ENCODE measurements around the gene TJAP1.
"Not testable (repeated sequence)": the region's sequence is repeated elsewhere in the genome, so short reads cannot be mapped to it uniquely, and the experiment has no call there.

The TJAP1 gene

DNA sequence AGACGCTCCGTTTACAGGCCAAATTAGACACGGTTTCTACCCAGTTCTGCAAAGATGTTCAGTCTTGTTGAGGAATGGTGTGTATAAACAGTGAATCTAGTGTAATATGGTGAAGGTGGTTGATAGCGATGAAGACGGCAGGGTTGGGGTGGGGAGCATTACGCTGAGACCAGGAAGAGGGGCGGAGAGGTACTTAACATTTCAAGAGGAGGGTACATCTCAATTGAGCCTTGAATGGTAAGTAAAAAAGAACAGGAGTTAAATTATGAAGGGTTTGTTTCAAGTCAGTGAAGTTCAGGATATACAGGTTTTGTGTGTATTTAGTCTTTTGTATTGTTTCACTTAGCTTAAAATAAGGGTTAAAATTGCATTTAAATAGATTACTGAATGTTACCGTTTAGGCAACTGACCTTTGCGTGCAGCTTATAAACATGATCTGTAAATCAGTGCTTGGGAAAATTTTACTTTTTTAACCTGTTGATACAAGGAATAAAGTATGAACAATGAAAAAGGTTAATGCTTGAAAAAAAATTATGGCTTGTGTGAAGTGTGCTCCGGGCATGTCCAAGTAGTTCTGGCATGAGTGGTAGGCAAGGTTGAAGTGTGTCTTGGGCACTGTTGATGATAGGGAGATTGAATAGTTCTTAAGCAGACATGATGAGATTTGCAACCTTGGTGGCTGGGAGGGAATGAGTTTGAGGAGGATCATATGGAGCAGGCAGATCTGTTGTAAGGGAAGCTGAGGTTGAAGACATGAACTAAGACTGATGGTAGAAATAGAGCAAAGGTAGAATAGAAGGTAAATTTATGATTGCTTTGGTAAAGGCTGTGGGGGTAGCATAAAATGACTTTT, 40.4 kb downstream of the TJAP1 start:
- Histone ChIP-seq H3K27me3 (ENCODE audit: control insufficient read depth in 2 of 2, insufficient read depth in 2 of 2, low read length in 2 of 2) (no peaks in the 10 kb centered on the region), H3K9ac (ENCODE audit: low read depth in 1 of 2, low read length in 2 of 2) (peak overlapping the region; percentile 85 to 94), H3K36me3 (ENCODE audit: control insufficient read depth in 2 of 2, insufficient read depth in 2 of 2, low read length in 2 of 2) (peaks cover 50 to 62% of the 10 kb centered on the region in 2 donors), H3K4me1 (ENCODE audit: control insufficient read depth in 2 of 2, insufficient read depth in 2 of 2, low read length in 2 of 2) (peaks cover 21 to 23% of the 10 kb centered on the region in 2 donors), H3K27ac (ENCODE audit: low read depth in 2 of 2, low read length in 2 of 2) (peak overlapping the region in 1 of 2 donors; percentile 20), H3K4me3 (ENCODE audit: low read length in 2 of 2) (peak overlapping the region; percentile 86 to 97), H3K9me3 (ENCODE audit: control insufficient read depth in 2 of 2, low read length in 2 of 2) (no peaks in the 10 kb centered on the region)

DNA sequence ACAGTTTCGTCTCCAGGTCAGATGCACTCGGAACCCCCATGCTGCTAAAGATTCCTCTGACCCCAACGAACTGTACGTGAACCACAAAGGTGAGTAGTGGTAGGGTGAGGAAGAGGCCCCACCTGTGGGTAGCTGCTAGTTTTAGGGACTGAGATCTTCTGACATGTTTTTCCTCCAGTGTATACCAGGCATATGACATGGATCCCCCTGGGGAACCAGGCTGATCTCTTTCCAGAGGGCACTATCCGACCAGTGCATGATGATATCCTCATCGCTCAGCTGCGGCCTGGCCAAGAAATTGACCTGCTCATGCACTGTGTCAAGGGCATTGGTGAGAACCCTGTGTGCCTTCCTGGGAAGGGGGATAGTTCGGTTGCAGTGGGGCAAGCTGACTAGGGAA, 42.7 kb downstream of the TJAP1 start:
- Histone ChIP-seq H3K9ac (ENCODE audit: low read depth in 1 of 2, low read length in 2 of 2) (no peak overlapping the region), H3K36me3 (ENCODE audit: control insufficient read depth in 2 of 2, insufficient read depth in 2 of 2, low read length in 2 of 2) (peaks cover 56 to 62% of the 10 kb centered on the region in 2 donors), H3K4me1 (ENCODE audit: control insufficient read depth in 2 of 2, insufficient read depth in 2 of 2, low read length in 2 of 2) (peaks cover 20 to 22% of the 10 kb centered on the region in 2 donors), H3K4me3 (ENCODE audit: low read length in 2 of 2) (no peak overlapping the region), H3K9me3 (ENCODE audit: control insufficient read depth in 2 of 2, low read length in 2 of 2) (no peaks in the 10 kb centered on the region), H3K27ac (ENCODE audit: low read depth in 2 of 2, low read length in 2 of 2) (no peak overlapping the region), H3K27me3 (ENCODE audit: control insufficient read depth in 2 of 2, insufficient read depth in 2 of 2, low read length in 2 of 2) (no peaks in the 10 kb centered on the region)

DNA sequence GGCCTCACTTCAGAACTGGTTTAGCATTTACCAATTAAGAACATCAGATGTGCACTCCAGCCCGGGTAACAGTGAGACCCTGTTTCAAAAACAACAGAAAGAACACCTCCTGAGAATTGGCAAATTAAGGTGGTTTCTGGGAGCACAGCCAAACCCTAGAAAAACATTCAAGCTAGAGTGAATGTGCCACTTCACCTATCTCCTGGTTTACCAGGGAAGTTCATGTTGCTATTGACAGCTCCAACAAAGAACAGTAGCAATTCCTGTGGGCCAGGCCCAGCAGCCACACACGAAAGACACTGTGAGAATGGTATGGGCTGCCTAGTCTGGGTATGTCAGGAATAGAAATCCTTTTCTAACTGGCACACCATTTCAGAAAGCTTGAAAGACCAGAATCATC, 44.5 kb downstream of the TJAP1 start:
- Histone ChIP-seq H3K4me3 (ENCODE audit: low read length in 2 of 2) (no peak overlapping the region), H3K36me3 (ENCODE audit: control insufficient read depth in 2 of 2, insufficient read depth in 2 of 2, low read length in 2 of 2) (peaks cover 62 to 68% of the 10 kb centered on the region in 2 donors), H3K4me1 (ENCODE audit: control insufficient read depth in 2 of 2, insufficient read depth in 2 of 2, low read length in 2 of 2) (peaks cover 8 to 12% of the 10 kb centered on the region in 2 donors), H3K27me3 (ENCODE audit: control insufficient read depth in 2 of 2, insufficient read depth in 2 of 2, low read length in 2 of 2) (no peaks in the 10 kb centered on the region), H3K27ac (ENCODE audit: low read depth in 2 of 2, low read length in 2 of 2) (no peak overlapping the region), H3K9ac (ENCODE audit: low read depth in 1 of 2, low read length in 2 of 2) (no peak overlapping the region), H3K9me3 (ENCODE audit: control insufficient read depth in 2 of 2, low read length in 2 of 2) (no peaks in the 10 kb centered on the region)

DNA sequence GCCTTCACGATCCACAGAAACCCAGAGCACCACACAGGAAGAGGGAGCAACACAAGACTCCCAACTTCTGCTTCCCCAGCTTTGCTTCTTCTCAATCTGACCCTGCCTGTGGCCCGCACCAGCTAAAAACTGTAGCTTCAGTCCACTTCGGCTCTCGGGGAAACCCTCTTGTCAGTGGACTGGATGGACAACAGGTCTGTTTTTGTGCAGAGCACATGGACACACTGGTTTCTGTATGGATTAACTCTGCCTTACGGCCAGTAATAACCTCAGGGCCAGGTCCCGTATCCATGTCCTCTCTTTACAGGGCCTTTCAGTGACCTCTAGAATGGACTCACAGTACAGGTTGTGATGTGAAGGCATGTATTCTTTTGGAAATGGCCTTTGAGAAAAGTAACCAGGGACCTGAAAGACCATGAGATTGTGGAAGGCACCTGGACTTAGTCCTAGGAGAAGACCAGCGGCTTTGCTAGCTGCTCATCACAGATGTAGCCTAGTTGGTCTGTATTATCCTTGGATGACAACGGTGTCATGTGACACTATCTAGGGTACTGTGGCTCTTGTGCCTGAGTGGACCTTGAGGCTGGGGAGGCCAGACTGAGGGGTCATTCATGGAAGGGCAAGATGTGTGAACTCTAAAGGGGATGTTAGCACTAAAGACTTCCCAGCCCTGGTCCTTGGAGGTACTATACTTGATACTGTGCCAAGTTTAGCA, 45.3 kb downstream of the TJAP1 start:
- Histone ChIP-seq H3K27me3 (ENCODE audit: control insufficient read depth in 2 of 2, insufficient read depth in 2 of 2, low read length in 2 of 2) (no peaks in the 10 kb centered on the region), H3K27ac (ENCODE audit: low read depth in 2 of 2, low read length in 2 of 2) (no peak overlapping the region), H3K36me3 (ENCODE audit: control insufficient read depth in 2 of 2, insufficient read depth in 2 of 2, low read length in 2 of 2) (peaks cover 64 to 73% of the 10 kb centered on the region in 2 donors), H3K4me1 (ENCODE audit: control insufficient read depth in 2 of 2, insufficient read depth in 2 of 2, low read length in 2 of 2) (peaks cover 6 to 9% of the 10 kb centered on the region in 2 donors), H3K9me3 (ENCODE audit: control insufficient read depth in 2 of 2, low read length in 2 of 2) (no peaks in the 10 kb centered on the region), H3K4me3 (ENCODE audit: low read length in 2 of 2) (no peak overlapping the region), H3K9ac (ENCODE audit: low read depth in 1 of 2, low read length in 2 of 2) (no peak overlapping the region)

DNA sequence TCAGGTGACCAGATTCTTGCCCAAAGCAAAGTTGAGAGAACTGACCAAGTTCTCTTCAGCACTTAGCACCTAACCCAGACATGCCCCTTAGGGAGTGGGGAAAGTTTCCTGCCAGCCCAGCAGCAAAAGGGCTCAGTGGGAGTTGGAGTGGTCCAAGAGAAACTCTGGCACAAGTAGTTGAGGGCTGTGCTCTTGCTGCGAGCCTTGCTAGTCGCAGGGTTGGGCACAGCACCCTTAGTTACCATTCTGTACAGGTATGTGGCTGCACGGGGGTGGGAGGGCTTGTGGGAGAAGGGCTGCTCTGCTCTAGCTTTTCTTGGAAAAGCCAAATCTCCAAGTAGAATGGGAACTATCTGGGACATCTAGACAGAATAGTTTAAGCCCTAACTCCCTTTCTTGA, 45.9 kb downstream of the TJAP1 start:
- Histone ChIP-seq H3K4me1 (ENCODE audit: control insufficient read depth in 2 of 2, insufficient read depth in 2 of 2, low read length in 2 of 2) (peaks cover 2 to 3% of the 10 kb centered on the region in 2 donors), H3K27ac (ENCODE audit: low read depth in 2 of 2, low read length in 2 of 2) (no peak overlapping the region), H3K36me3 (ENCODE audit: control insufficient read depth in 2 of 2, insufficient read depth in 2 of 2, low read length in 2 of 2) (peaks cover 68 to 78% of the 10 kb centered on the region in 2 donors), H3K27me3 (ENCODE audit: control insufficient read depth in 2 of 2, insufficient read depth in 2 of 2, low read length in 2 of 2) (no peaks in the 10 kb centered on the region), H3K4me3 (ENCODE audit: low read length in 2 of 2) (no peak overlapping the region), H3K9me3 (ENCODE audit: control insufficient read depth in 2 of 2, low read length in 2 of 2) (no peaks in the 10 kb centered on the region), H3K9ac (ENCODE audit: low read depth in 1 of 2, low read length in 2 of 2) (no peak overlapping the region)

DNA sequence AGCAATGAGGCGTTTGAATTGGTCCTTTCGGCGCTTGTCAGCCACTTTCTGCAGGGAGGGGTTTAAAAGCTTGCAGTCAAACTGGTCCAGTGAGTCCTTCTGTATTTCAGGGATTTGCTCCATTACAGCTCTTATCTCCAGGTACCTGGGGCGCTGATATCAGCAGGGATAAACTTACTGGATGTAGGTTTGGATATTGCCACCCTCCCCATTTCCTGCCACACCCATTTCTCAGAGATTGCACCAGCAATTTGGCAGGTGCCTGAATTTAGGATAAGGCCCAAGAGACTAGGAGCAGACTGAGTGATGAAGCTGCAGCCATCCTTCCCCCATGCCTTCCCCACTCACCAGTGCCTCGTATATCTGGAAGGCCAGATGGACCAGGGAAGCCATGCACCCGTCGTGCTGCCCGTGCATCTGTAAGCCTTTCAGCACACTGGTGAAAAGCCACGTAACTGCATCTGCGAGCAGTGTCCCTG, 47.2 kb downstream of the TJAP1 start:
- Histone ChIP-seq H3K27ac (ENCODE audit: low read depth in 2 of 2, low read length in 2 of 2) (no peak overlapping the region), H3K36me3 (ENCODE audit: control insufficient read depth in 2 of 2, insufficient read depth in 2 of 2, low read length in 2 of 2) (peaks cover 69 to 82% of the 10 kb centered on the region in 2 donors), H3K27me3 (ENCODE audit: control insufficient read depth in 2 of 2, insufficient read depth in 2 of 2, low read length in 2 of 2) (no peaks in the 10 kb centered on the region), H3K4me3 (ENCODE audit: low read length in 2 of 2) (no peak overlapping the region), H3K4me1 (ENCODE audit: control insufficient read depth in 2 of 2, insufficient read depth in 2 of 2, low read length in 2 of 2) (no peaks in the 10 kb centered on the region), H3K9ac (ENCODE audit: low read depth in 1 of 2, low read length in 2 of 2) (no peak overlapping the region), H3K9me3 (ENCODE audit: control insufficient read depth in 2 of 2, low read length in 2 of 2) (no peaks in the 10 kb centered on the region)

DNA sequence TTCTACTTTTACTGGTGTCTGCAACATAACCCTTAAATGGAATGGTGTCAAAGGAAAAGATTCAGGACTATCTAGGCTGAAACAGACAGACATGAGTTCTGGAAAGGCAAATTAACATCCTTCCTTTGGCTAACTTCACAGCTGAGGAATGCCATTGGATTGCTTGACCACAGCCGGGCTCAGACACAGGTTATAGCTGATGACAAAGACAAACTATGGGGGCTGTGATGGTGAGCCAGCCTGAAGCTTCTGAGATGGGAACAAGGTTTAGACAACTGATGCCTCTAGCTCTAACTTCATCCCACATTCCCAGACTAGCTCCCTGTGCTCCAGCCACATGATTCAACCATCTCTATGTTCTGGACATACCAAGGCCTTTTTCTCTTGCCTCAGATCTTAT, 54.8 kb downstream of the TJAP1 start:
- no peaks in the 10 kb centered on the region for H3K27me3 ChIP-seq (ENCODE audit: control insufficient read depth in 2 of 2, insufficient read depth in 2 of 2, low read length in 2 of 2)
- peaks cover 28 to 54% of the 10 kb centered on the region in 2 donors for H3K36me3 ChIP-seq (ENCODE audit: control insufficient read depth in 2 of 2, insufficient read depth in 2 of 2, low read length in 2 of 2)
- H3K27ac ChIP-seq (ENCODE audit: low read depth in 2 of 2, low read length in 2 of 2), result no peak overlapping the region
- H3K9me3 ChIP-seq (ENCODE audit: control insufficient read depth in 2 of 2, low read length in 2 of 2), result no peaks in the 10 kb centered on the region
- H3K9ac ChIP-seq (ENCODE audit: low read depth in 1 of 2, low read length in 2 of 2), result no peak overlapping the region
- H3K4me3 ChIP-seq (ENCODE audit: low read length in 2 of 2), result no peak overlapping the region
- H3K4me1 ChIP-seq (ENCODE audit: control insufficient read depth in 2 of 2, insufficient read depth in 2 of 2, low read length in 2 of 2), result no peaks in the 10 kb centered on the region

DNA sequence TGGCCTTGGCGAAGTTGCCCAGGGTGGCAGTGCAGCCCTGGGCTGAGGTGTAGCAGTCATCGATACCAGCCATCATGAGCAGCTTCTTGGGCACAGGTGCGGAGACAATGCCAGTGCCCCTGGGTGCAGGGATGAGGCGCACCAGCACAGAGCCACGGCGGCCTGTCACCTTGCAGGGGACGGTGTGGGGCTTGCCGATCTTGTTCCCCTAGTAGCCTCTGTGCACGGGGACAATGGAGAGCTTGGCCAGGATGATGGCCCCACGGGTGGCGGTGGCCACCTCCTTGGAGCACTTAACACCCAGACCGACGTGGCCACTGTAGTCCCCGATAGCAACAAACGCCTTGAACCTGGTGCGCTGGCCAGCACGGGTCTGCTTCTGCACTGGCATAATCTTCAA, 61.6 kb downstream of the TJAP1 start:
- not testable (repeated sequence) for H3K27ac ChIP-seq (ENCODE audit: low read depth in 2 of 2, low read length in 2 of 2); H3K27me3 ChIP-seq (ENCODE audit: control insufficient read depth in 2 of 2, insufficient read depth in 2 of 2, low read length in 2 of 2); H3K4me3 ChIP-seq (ENCODE audit: low read length in 2 of 2); H3K4me1 ChIP-seq (ENCODE audit: control insufficient read depth in 2 of 2, insufficient read depth in 2 of 2, low read length in 2 of 2); H3K9me3 ChIP-seq (ENCODE audit: control insufficient read depth in 2 of 2, low read length in 2 of 2); H3K9ac ChIP-seq (ENCODE audit: low read depth in 1 of 2, low read length in 2 of 2)
- peaks cover 17 to 21% of the 10 kb centered on the region in 2 donors for H3K36me3 ChIP-seq (ENCODE audit: control insufficient read depth in 2 of 2, insufficient read depth in 2 of 2, low read length in 2 of 2)

DNA sequence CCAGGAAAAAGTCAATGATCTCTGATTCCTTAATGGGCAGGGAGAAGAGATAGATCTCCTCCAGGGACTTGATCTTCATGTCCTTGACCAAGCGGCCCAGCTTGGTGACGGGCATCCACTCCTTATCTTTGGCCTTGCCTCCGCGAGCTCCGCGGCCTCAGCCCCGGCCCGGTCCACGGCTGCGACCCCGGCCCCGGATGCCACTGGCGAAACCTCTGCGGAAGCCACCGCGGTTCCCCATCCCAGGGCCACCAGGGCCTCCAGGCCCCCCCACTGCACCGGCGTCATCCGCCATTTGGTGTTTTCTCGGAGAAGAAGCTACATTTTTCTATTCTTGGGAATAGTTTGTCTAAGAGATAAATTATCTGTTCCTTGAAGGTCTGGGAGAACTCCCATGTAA, 62.0 kb downstream of the TJAP1 start:
- H3K9ac ChIP-seq (ENCODE audit: low read depth in 1 of 2, low read length in 2 of 2); H3K27ac ChIP-seq (ENCODE audit: low read depth in 2 of 2, low read length in 2 of 2); H3K4me3 ChIP-seq (ENCODE audit: low read length in 2 of 2); H3K4me1 ChIP-seq (ENCODE audit: control insufficient read depth in 2 of 2, insufficient read depth in 2 of 2, low read length in 2 of 2); H3K27me3 ChIP-seq (ENCODE audit: control insufficient read depth in 2 of 2, insufficient read depth in 2 of 2, low read length in 2 of 2); H3K9me3 ChIP-seq (ENCODE audit: control insufficient read depth in 2 of 2, low read length in 2 of 2): not testable (repeated sequence)
- peaks cover 17 to 21% of the 10 kb centered on the region in 2 donors for H3K36me3 ChIP-seq (ENCODE audit: control insufficient read depth in 2 of 2, insufficient read depth in 2 of 2, low read length in 2 of 2)

DNA sequence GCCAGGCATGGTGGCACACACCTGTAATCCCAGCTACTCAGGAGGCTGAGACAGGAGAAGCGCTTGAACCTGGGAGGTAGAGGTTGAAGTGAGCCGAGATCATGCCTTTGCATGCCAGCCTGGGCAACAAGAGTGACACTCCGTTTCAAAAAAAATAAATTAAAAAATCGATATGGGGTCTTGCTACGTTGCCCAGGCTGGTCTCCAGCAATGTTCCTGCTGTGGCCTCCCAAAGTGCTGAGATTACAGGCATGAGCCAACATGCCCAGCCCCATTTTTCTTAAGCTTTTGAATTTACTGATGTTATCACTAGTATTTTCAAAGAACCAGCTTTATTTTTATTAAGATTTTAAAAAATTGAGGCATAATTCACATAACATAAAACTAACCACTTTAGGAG, 63.1 kb downstream of the TJAP1 start:
- H3K27ac ChIP-seq (ENCODE audit: low read depth in 2 of 2, low read length in 2 of 2), result no peak overlapping the region
- H3K9ac ChIP-seq (ENCODE audit: low read depth in 1 of 2, low read length in 2 of 2), result no peak overlapping the region
- H3K4me1 ChIP-seq (ENCODE audit: control insufficient read depth in 2 of 2, insufficient read depth in 2 of 2, low read length in 2 of 2), result no peaks in the 10 kb centered on the region
- H3K27me3 ChIP-seq (ENCODE audit: control insufficient read depth in 2 of 2, insufficient read depth in 2 of 2, low read length in 2 of 2), result no peaks in the 10 kb centered on the region
- H3K9me3 ChIP-seq (ENCODE audit: control insufficient read depth in 2 of 2, low read length in 2 of 2), result no peaks in the 10 kb centered on the region
- H3K36me3 ChIP-seq (ENCODE audit: control insufficient read depth in 2 of 2, insufficient read depth in 2 of 2, low read length in 2 of 2), result peaks cover 17 to 25% of the 10 kb centered on the region in 2 donors
- H3K4me3 ChIP-seq (ENCODE audit: low read length in 2 of 2), result no peak overlapping the region

All from mucosa of rectum (tissue), 2 donors.